ENCODE data around the gene SNAP23.
A peak's percentile ranks its signal among the peaks of the same experiment; 100 is the strongest.
"Not testable (repeated sequence)": the region's sequence is repeated elsewhere in the genome, so short reads cannot be mapped to it uniquely, and the experiment has no call there.

The SNAP23 gene

GRCh38 chr15:42498212-42499068, 3.0 kb downstream of the SNAP23 start:
- no peak for DNase-seq

GRCh38 chr15:42499858-42500609, 4.6 kb downstream of the SNAP23 start:
- no peak for DNase-seq

GRCh38 chr15:42502477-42502876, 7.0 kb downstream of the SNAP23 start:
- DNase-seq, result no peak

GRCh38 chr15:42503825-42504224, 8.4 kb downstream of the SNAP23 start:
- DNase-seq, result no peak

- DNase-seq, result no peak
These were observed 9.2 kb downstream of the SNAP23 start for GRCh38 chr15:42504631-42505030.

GRCh38 chr15:42507514-42507913, 12.1 kb downstream of the SNAP23 start:
- DNase-seq, result no peak

GRCh38 chr15:42508263-42508690, 12.8 kb downstream of the SNAP23 start:
- DNase-seq, result no peak

- no peak for DNase-seq
These were observed 15.0 kb downstream of the SNAP23 start for GRCh38 chr15:42510258-42511006.

GRCh38 chr15:42511007-42511391, 15.6 kb downstream of the SNAP23 start:
- DNase-seq, result no peak

GRCh38 chr15:42523331-42523730, 27.9 kb downstream of the SNAP23 start:
- DNase-seq, result no peak

- no peak for DNase-seq
These were observed 33.5 kb downstream of the SNAP23 start for GRCh38 chr15:42528970-42529369.

- no peak for DNase-seq
These were observed 37.8 kb downstream of the SNAP23 start for GRCh38 chr15:42533246-42533645.

GRCh38 chr15:42544853-42545629, 49.6 kb downstream of the SNAP23 start:
- DNase-seq, result peak; percentile 43

- no peak for DNase-seq
These were observed 52.4 kb downstream of the SNAP23 start for GRCh38 chr15:42547918-42548248.

- DNase-seq, result peak; percentile 16
These were observed 53.0 kb downstream of the SNAP23 start, which contains the start of the genes HAUS2 and LRRC57 for GRCh38 chr15:42548249-42549031. Gene HAUS2 (plus strand): TSS chr15:42548838. CDS start chr15:42548873, 35 bp downstream. Gene LRRC57 (minus strand): TSS chr15:42548793. CDS start chr15:42548434, 359 bp downstream.

- DNase-seq, result peak; percentile 35
These were observed 53.6 kb downstream of the SNAP23 start for GRCh38 chr15:42549032-42549491.

- DNase-seq, result no peak
These were observed 54.4 kb downstream of the SNAP23 start for GRCh38 chr15:42549741-42550392.

- DNase-seq, result no peak
These were observed 58.1 kb downstream of the SNAP23 start for GRCh38 chr15:42553554-42553953.

- DNase-seq, result not testable (repeated sequence)
These were observed 61.2 kb downstream of the SNAP23 start for GRCh38 chr15:42556550-42557207.

- DNase-seq, result no peak
These were observed 63.3 kb downstream of the SNAP23 start for GRCh38 chr15:42558739-42559138.

All from GF-D8 (cell line).